CD4-positive, alpha-beta T cell (primary cell): ENCODE results near the gene CFAP161. TPM values are rescaled to one million over a fixed set of nuclear protein-coding genes. Genes with fewer than 3 reads are reported as not detected.

Experiments used
- ATAC-seq: fragments of 200-7000 bp; cut with Tn5 transposase; one replicate; pipeline ENCODE4 v1.10.0; 2022; ENCODE audit warnings: mild to moderate bottlenecking; ENCODE audit not compliant: poor library complexity
- CTCF ChIA-PET: fragments of 350-600 bp; sonication (Branson Sonifier 250); formaldehyde crosslinking; loops from one replicate; lab custom pipeline; 2021; ENCODE audit warnings: antibody characterized with exemption, inconsistent platforms; lab: Charles Lee
- POLR2A ChIA-PET: fragments of 350-600 bp; sonication (Branson Sonifier 250); formaldehyde crosslinking; loops from one replicate; lab custom pipeline; 2021; ENCODE audit warnings: antibody characterized with exemption, inconsistent platforms; lab: Charles Lee
- DNase-seq, 14 experiments: peaks; one replicate each; pipeline ENCODE4 v3.0.0-alpha.2; 2013 to 2020; ENCODE audit warnings: mixed read lengths in 2 of 14
- H3K27ac ChIP-seq, 2 donors: one replicate each; pipeline versions ENCODE4 v1.5.1 to v1.7.0; 2013; ENCODE audit warnings: low read length in 2 of 2, low read depth in 1 of 2, mild to moderate bottlenecking in 1 of 2
- H3K27me3 ChIP-seq, 2 experiments: 1 replicate in 1 of 2; 2 replicates in 1 of 2; pipeline versions ENCODE4 v1.6.1 to v1.7.0; 2013; ENCODE audit warnings: low read length in 2 of 2, control low read depth in 1 of 2, mild to moderate bottlenecking in 1 of 2, moderate library complexity in 1 of 2; ENCODE audit not compliant: insufficient read depth in 2 of 2, control insufficient read depth in 1 of 2
- H3K36me3 ChIP-seq: one replicate; pipeline ENCODE4 v1.6.1; 2013; ENCODE audit warnings: low read length, control low read depth; ENCODE audit not compliant: insufficient read depth
- H3K4me1 ChIP-seq: one replicate; pipeline ENCODE4 v1.6.1; 2013; ENCODE audit warnings: low read length, control low read depth; ENCODE audit not compliant: insufficient read depth
- H3K4me3 ChIP-seq: one replicate; pipeline ENCODE4 v1.5.1; 2013; ENCODE audit warnings: mild to moderate bottlenecking, low read length, moderate library complexity
- H3K9me3 ChIP-seq, 2 experiments: 1 replicate in 1 of 2; 2 replicates in 1 of 2; pipeline versions ENCODE4 v1.6.1 to v1.7.0; 2013; ENCODE audit warnings: low read length in 2 of 2, mild to moderate bottlenecking in 2 of 2, control low read depth in 1 of 2, moderate library complexity in 1 of 2; ENCODE audit not compliant: control insufficient read depth in 1 of 2, insufficient read depth in 1 of 2
- H3K27ac Mint-ChIP-seq: one replicate; pipeline ENCODE4 v1.8.0; 2020; ENCODE audit warnings: mixed read lengths
- H3K27me3 Mint-ChIP-seq: one replicate; pipeline ENCODE4 v1.8.0; 2021; ENCODE audit warnings: mixed read lengths
- H3K36me3 Mint-ChIP-seq: one replicate; pipeline ENCODE4 v1.8.0; 2021; ENCODE audit warnings: low read depth, mixed read lengths
- H3K4me1 Mint-ChIP-seq: one replicate; pipeline ENCODE4 v1.8.0; 2021; ENCODE audit warnings: low read depth, mixed read lengths
- H3K4me3 Mint-ChIP-seq: one replicate; pipeline ENCODE4 v1.8.0; 2020; ENCODE audit warnings: mild to moderate bottlenecking, mixed read lengths
- H3K9me3 Mint-ChIP-seq: one replicate; pipeline ENCODE4 v1.8.0; 2020; ENCODE audit warnings: mixed read lengths
- CTCF ChIP-seq: fragments of 200-600 bp; IDR thresholded peaks from one replicate; pipeline ENCODE4 v1.8.0; 2022; ENCODE audit warnings: antibody characterized with exemption, mild to moderate bottlenecking
- intact Hi-C, 2 experiments: fragments of 100-400 bp; cut with DNase I in 1 of 2; cut with micrococcal nuclease in 1 of 2; formaldehyde crosslinking; loops; one replicate each; pipeline versions ENCODE4 v1.15.1 to v1.9.0; 2023 to 2025; cut with DNase I, micrococcal nuclease
- total RNA-seq, 174 experiments: library from RNA in 2 of 174; stranded (reverse) in 2 of 174; gene quantifications; one replicate each; pipeline ENCODE4 v1.2.3 and lab custom pipeline; 2021 to 2026

CFAP161 gene
- total RNA-seq, 2 experiments from 2014 or later, result not detected

- no peaks in the 10 kb centered on the region for H3K4me1 ChIP-seq
- ChIA-PET POLR2A (no interaction called here), CTCF (no interaction called here)
- no peak for DNase-seq
- no peaks in the 10 kb centered on the region for H3K4me1 Mint-ChIP-seq
- no peak for TF ChIP-seq CTCF
- H3K27ac ChIP-seq, result no peak overlapping the region
- H3K4me3 Mint-ChIP-seq, result no peak overlapping the region
- H3K4me3 ChIP-seq, result no peak overlapping the region
- no peaks in the 10 kb centered on the region for H3K9me3 Mint-ChIP-seq
- intact Hi-C loops, result no loop called here
- H3K36me3 Mint-ChIP-seq, result no peaks in the 10 kb centered on the region
- peaks cover 16 to 18% of the 10 kb centered on the region in 2 experiments for H3K27me3 ChIP-seq
- ATAC-seq, result no peak
- no peak overlapping the region for H3K27ac Mint-ChIP-seq
- peaks cover 61% of the 10 kb centered on the region for H3K27me3 Mint-ChIP-seq
- no peaks in the 10 kb centered on the region for H3K36me3 ChIP-seq
- H3K9me3 ChIP-seq, result no peaks in the 10 kb centered on the region
These were observed 20.8 kb upstream of the CFAP161 start for GRCh38 chr15:81113204-81113657.

- Histone ChIP-seq H3K4me3 (no peak overlapping the region), H3K9me3 (no peaks in the 10 kb centered on the region), H3K27ac (no peak overlapping the region), H3K27me3 (peaks cover 20 to 23% of the 10 kb centered on the region in 2 experiments), H3K36me3 (no peaks in the 10 kb centered on the region), H3K4me1 (no peaks in the 10 kb centered on the region)
- intact Hi-C loops, result no loop called here
- ATAC-seq (no peak), DNase-seq (no peak)
- TF ChIP-seq CTCF, result no peak
- no peak overlapping the region for H3K4me3 Mint-ChIP-seq
- no peak overlapping the region for H3K27ac Mint-ChIP-seq
- peaks cover 61% of the 10 kb centered on the region for H3K27me3 Mint-ChIP-seq
- no peaks in the 10 kb centered on the region for H3K9me3 Mint-ChIP-seq
- no peaks in the 10 kb centered on the region for H3K4me1 Mint-ChIP-seq
- ChIA-PET CTCF (no interaction called here), POLR2A (no interaction called here)
- H3K36me3 Mint-ChIP-seq, result no peaks in the 10 kb centered on the region
These were observed 20.2 kb upstream of the CFAP161 start for GRCh38 chr15:81113861-81114291.

- DNase-seq, result no peak
- H3K27me3 Mint-ChIP-seq, result peaks cover 60% of the 10 kb centered on the region
- POLR2A ChIA-PET, result no interaction called here
These were observed 18.8 kb upstream of the CFAP161 start for GRCh38 chr15:81115054-81115939.

More at GRCh38 chr15:81115054-81115939, 18.8 kb upstream of the CFAP161 start:
- ATAC-seq, result no peak
- Mint-ChIP-seq H3K9me3 (no peaks in the 10 kb centered on the region), H3K4me1 (no peaks in the 10 kb centered on the region), H3K4me3 (no peak overlapping the region), H3K27ac (no peak overlapping the region), H3K36me3 (no peaks in the 10 kb centered on the region)
- intact Hi-C loops, result no loop called here
- H3K4me3 ChIP-seq, result no peak overlapping the region
- H3K36me3 ChIP-seq, result no peaks in the 10 kb centered on the region
- no peaks in the 10 kb centered on the region for H3K4me1 ChIP-seq
- CTCF ChIA-PET, result interaction anchor here (0.6 to 2.5 kb wide), 2 partner anchors 97 to 151 kb away, joined by 6 read pairs; no protein-coding TSS in a partner anchor
- H3K27ac ChIP-seq, result no peak overlapping the region
- no peaks in the 10 kb centered on the region for H3K9me3 ChIP-seq
- no peak for TF ChIP-seq CTCF
- H3K27me3 ChIP-seq, result peaks cover 20 to 23% of the 10 kb centered on the region in 2 experiments
